NAMALWA (cell line): Measurements from ENCODE around the gene UBE3D.
"Not testable (repeated sequence)": the region's sequence is repeated elsewhere in the genome, so short reads cannot be mapped to it uniquely, and the experiment has no call there.

Source experiments
- DNase-seq: peaks from one replicate; pipeline ENCODE4 v3.0.0-alpha.2; 2015; ENCODE audit warnings: low spot score

Gene UBE3D

GRCh38 chr6:82914511-82914910 lies 151.1 kb downstream of the UBE3D start:
- no peak for DNase-seq

DNA sequence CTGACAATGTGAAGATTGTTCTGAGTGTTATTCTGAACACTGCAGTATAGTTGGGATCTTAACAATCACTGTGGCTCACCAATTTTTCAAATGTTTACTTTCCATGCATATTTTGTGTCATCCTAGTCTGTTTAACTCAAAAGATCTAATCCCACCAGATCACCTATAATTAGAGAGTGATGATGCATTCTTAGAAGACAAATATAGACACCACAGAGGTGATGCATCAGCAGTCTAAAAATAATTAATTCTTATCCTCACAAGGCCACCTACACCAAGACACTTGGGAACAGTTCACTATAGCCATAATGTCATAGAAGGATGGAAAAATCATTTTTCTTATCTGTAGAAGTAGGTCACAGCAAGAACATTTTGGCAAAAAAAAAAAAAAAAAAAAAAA lies 154.8 kb downstream of the UBE3D start:
- DNase-seq = no peak

DNA sequence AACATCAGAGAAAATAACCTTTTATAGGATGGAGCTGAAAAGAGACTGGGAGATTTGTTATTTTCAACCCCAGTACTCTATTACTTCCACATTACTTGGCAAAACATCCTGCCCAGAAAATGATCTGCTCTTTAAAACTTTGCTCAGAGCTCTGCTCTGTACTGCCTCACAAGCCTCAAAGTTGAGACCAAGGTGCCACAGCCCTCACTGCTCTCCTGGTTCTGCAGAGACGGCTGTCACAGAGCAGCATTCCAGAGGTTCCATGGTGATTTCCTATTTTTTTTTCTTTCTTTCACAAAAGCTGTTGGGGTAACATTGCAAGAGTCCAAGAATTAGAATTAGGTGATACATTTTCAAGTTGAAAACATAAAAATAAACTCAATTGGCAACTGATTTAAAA lies 155.2 kb downstream of the UBE3D start:
- no peak for DNase-seq

DNA sequence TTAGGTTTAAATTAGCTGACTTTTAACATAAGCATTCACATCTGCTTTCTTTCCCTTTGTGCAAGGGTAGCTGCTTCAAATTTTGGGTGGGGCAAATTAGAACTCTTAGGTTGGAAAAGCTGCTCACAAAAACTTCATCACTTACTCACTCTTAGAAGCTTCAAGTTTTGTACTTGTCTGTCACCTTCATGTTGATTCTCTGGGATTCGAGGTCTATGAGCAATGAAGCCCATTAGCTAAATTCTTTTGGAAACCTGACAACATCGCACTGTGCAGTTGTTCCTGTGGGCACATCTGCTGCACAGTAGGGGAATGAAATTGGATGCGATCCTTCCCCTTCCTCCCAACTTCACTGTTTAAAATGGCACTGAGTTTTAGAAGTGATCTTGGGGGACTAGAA lies 156.1 kb downstream of the UBE3D start:
- no peak for DNase-seq

- no peak for DNase-seq
These were observed 157.0 kb downstream of the UBE3D start for GRCh38 chr6:82908661-82909060.

- no peak for DNase-seq
These were observed 158.7 kb downstream of the UBE3D start for GRCh38 chr6:82906951-82907350.

- no peak for DNase-seq
These were observed 159.2 kb downstream of the UBE3D start for GRCh38 chr6:82906489-82906888.

- DNase-seq = no peak
These were observed 160.8 kb downstream of the UBE3D start for GRCh38 chr6:82904860-82905259.

- no peak for DNase-seq
These were observed 161.4 kb downstream of the UBE3D start for GRCh38 chr6:82904257-82904656.

GRCh38 chr6:82902290-82902689 lies 163.4 kb downstream of the UBE3D start:
- no peak for DNase-seq

- DNase-seq = no peak
These were observed 170.9 kb downstream of the UBE3D start for GRCh38 chr6:82894653-82895259.

DNA sequence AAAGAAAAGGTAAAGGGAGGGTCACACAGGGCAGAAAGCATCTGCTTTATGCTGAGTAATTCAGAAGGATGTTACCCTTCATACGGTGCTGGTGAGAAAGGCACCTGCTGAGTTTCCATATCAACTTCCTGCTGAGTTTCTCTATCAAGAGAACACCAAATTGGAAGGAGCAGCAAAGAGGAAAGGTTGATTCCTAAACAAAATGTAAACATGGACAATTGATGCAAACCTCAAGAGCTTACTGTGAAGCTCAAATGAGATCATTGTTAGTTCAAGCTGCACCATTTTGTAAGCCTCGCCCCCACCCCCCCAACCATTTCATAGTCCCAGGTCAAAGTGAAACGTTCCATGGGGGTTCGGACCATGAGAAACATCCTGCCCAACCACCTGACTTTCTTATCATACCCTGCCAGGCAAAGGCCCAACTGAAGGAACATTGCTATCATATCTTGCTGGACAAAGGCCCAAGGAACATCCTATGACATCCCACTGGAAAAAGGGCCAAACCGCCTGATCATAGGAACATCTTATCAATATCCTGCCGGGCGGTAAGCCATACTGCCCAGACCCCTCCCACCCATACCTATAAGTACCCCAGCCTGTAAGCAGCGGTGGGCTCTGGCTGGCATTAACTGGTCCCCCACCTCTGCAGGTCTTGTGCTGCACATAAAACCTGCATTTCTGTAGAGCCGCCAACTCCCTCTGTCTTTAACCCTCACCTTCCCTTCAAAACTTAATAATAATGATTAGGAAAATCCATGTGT lies 171.6 kb downstream of the UBE3D start:
- DNase-seq = no peak

DNA sequence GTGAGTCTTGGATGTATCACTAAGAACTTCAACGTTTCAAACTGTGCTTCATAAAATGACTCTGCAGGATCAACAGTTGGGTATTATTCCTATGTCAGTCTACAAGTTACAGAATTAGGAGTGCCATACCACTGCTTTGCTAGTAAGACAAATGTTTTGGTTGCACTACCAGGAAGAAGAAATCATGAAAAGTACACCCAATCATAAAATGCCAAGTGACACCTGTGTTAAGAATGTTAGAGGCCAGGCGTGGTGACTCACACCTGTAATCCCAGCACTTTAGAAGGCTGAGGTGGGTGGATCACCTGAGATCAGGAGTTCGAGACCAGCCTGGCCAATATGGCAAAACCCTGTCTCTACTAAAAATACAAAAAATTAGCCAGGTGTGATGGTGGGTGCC lies 174.1 kb downstream of the UBE3D start:
- not testable (repeated sequence) for DNase-seq

- DNase-seq = no peak
These were observed 174.6 kb downstream of the UBE3D start for GRCh38 chr6:82891076-82891475.

DNA sequence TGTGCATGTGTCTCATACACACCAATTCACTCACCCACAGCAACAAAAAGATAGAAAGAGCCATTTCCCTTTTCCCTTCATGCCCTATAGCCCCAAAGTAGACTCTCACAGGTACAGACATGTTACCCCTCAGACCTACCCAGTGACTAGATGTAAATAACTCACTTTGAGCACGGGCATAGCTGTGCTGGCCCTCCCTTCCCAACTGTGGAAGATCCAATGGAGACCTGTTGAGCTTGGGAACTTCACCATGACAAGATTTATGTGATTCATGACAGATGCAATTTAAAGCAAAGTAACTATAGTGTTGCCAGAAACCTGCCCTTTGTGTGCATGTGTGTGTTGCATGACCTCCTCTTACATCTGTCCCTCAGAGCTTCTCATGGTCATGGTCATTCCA lies 175.4 kb downstream of the UBE3D start:
- no peak for DNase-seq

DNA sequence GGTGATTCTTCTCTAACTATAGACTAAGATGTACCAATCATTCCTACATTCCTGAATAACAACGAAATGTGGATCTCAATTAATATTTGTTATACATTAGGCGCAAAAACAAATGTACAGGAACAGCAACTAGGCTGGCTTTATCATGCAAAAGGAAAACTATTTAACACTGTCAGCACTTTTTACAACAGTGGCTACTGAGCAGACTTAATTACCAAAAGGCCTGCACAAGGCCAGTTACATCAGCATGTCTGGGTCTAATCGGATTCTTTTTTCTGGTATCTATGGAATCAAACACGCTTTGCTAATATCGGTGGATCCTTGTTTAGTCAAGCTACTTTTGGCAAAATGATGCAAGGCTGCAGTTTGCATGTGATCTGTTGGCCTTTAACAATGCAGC lies 176.5 kb downstream of the UBE3D start:
- DNase-seq = no peak

GRCh38 chr6:82882363-82883023 lies 183.1 kb downstream of the UBE3D start:
- no peak for DNase-seq

DNA sequence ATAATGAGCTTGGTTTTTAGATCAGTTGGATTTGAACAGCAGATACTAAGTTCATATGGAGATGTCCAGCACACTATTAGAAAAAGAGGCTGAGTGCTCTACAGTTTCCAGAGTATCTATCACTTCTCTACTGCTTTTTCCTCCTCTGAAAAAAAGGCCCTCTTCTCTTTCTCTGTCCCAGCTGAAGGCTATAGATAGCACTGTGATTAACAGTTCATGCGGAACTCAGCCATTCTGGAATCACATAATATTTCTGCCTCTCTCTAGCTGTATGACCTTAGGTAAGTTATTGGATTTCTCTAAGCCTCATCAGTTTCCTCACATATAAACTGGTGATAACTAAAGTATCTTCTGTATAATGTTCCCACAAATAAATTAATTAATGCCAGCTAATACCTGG lies 184.1 kb downstream of the UBE3D start:
- DNase-seq = no peak

DNA sequence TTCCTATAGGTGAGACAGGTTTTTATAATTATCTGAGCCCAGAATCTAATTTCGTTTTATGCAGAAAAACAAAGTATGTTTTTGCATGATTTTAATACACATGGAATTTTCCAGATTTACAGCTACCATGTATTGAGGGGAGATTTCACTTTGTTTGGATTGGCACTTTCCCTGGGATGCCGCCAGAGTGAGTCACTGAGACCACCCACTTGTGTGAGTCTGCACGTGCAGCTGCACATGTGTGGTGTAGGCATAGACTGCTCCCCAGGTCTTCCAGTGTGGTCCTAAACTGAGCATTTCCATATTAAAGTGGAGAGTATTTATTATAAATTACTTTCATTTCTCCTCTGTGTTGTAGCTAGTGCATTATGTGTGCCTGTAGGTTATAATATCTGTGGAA lies 186.8 kb downstream of the UBE3D start:
- DNase-seq = no peak

GRCh38 chr6:82877213-82878195 lies 188.1 kb downstream of the UBE3D start:
- DNase-seq = no peak

GRCh38 chr6:82875573-82876185 lies 190.0 kb downstream of the UBE3D start:
- DNase-seq = no peak

- no peak for DNase-seq
These were observed 190.8 kb downstream of the UBE3D start for GRCh38 chr6:82874867-82875266.
